HEK293T (cell line): Measurements from ENCODE around the gene GLYATL1B.
"Not testable (repeated sequence)": the region's sequence is repeated elsewhere in the genome, so short reads cannot be mapped to it uniquely, and the experiment has no call there.

Experiments
- CTCF ChIA-PET: fragments of 350-600 bp; formaldehyde crosslinking; extraction: SDS; loops from one replicate; lab custom pipeline; 2021; ENCODE audit warnings: antibody characterized with exemption, inconsistent platforms; lab: Yijun Ruan, JAX
- POLR2A ChIA-PET: fragments of 350-600 bp; formaldehyde crosslinking; extraction: SDS; loops from one replicate; lab custom pipeline; 2020; ENCODE audit warnings: antibody characterized with exemption, inconsistent platforms; lab: Yijun Ruan, JAX
- DNase-seq: peaks from one replicate; pipeline ENCODE4 v3.0.0; 2012; ENCODE audit warnings: mixed read lengths; ENCODE audit errors: extremely low spot score
- ARNT ChIP-seq: fragments of 450-650 bp; IDR thresholded peaks from 2 replicates; pipeline ENCODE4 v1.6.1; 2017; ENCODE audit warnings: mild to moderate bottlenecking
- BHLHE40 ChIP-seq: fragments of 450-650 bp; IDR thresholded peaks from 2 replicates; pipeline ENCODE4 v1.6.1; 2016; ENCODE audit warnings: mild to moderate bottlenecking, moderate library complexity, borderline replicate concordance
- CTBP1 ChIP-seq: fragments of 450-650 bp; IDR thresholded peaks from 2 replicates; pipeline ENCODE4 v1.6.1; 2016; ENCODE audit warnings: borderline replicate concordance
- ELF4 ChIP-seq: fragments of 450-650 bp; IDR thresholded peaks from 2 replicates; pipeline ENCODE4 v1.6.1; 2017; ENCODE audit warnings: antibody characterized with exemption
- FOXA1 ChIP-seq: fragments of 450-650 bp; IDR thresholded peaks from 2 replicates; pipeline ENCODE4 v1.6.1; 2016; ENCODE audit warnings: mild to moderate bottlenecking
- FOXK2 ChIP-seq: fragments of 450-650 bp; IDR thresholded peaks from 2 replicates; pipeline ENCODE4 v1.6.1; 2016; ENCODE audit warnings: mild to moderate bottlenecking
- FOXM1 ChIP-seq: fragments of 450-650 bp; IDR thresholded peaks from 2 replicates; pipeline ENCODE4 v1.6.1; 2017; ENCODE audit warnings: mild to moderate bottlenecking, borderline replicate concordance
- L3MBTL2 ChIP-seq: fragments of 450-650 bp; conservative IDR thresholded peaks from 2 replicates; pipeline ENCODE4 v1.6.1; 2016; ENCODE audit warnings: mild to moderate bottlenecking
- NFRKB ChIP-seq: fragments of 450-650 bp; IDR thresholded peaks from 2 replicates; pipeline ENCODE4 v1.6.1; 2016; ENCODE audit warnings: mild to moderate bottlenecking, moderate library complexity
- PKNOX1 ChIP-seq: fragments of 450-650 bp; IDR thresholded peaks from 2 replicates; pipeline ENCODE4 v1.6.1; 2016
- SP1 ChIP-seq: fragments of 450-650 bp; IDR thresholded peaks from 2 replicates; pipeline ENCODE4 v1.6.1; 2017
- SUZ12 ChIP-seq: fragments of 450-650 bp; IDR thresholded peaks from 2 replicates; pipeline ENCODE4 v1.6.1; 2016; ENCODE audit warnings: mild to moderate bottlenecking
- ZNF384 ChIP-seq: fragments of 450-650 bp; IDR thresholded peaks from 2 replicates; pipeline ENCODE4 v1.6.1; 2016

Gene GLYATL1B

GRCh38 chr11:59086007-59086406, at the start of gene GLYATL1B:
TSS of gene GLYATL1B (plus strand) at chr11:59086307. CDS start at chr11:59086307, 0 bp downstream.
- CTCF ChIA-PET, DNase-seq, POLR2A ChIA-PET: not testable (repeated sequence)

GRCh38 chr11:59036542-59036941, 49.6 kb upstream of the GLYATL1B start:
- CTCF ChIA-PET, DNase-seq, POLR2A ChIA-PET: not testable (repeated sequence)

- POLR2A ChIA-PET, DNase-seq, CTCF ChIA-PET: not testable (repeated sequence)
These were observed 48.7 kb upstream of the GLYATL1B start for GRCh38 chr11:59037434-59037833.

GRCh38 chr11:59040607-59041006, 45.5 kb upstream of the GLYATL1B start:
- DNase-seq, result no peak
- TF ChIP-seq SP1, result no peak
- no peak for TF ChIP-seq CTBP1
- TF ChIP-seq FOXM1, result no peak
- TF ChIP-seq L3MBTL2, result no peak
- TF ChIP-seq SUZ12, result no peak
- TF ChIP-seq FOXK2, result no peak
- TF ChIP-seq ARNT, result no peak
- TF ChIP-seq ELF4, result no peak
- TF ChIP-seq NFRKB, result no peak
- TF ChIP-seq PKNOX1, result no peak
- no peak for TF ChIP-seq FOXA1
- POLR2A ChIA-PET, result no interaction called here
- CTCF ChIA-PET, result no interaction called here

- DNase-seq, CTCF ChIA-PET, POLR2A ChIA-PET: not testable (repeated sequence)
These were observed 34.7 kb upstream of the GLYATL1B start for GRCh38 chr11:59051383-59051782.

- POLR2A ChIA-PET, DNase-seq: not testable (repeated sequence)
- CTCF ChIA-PET, result interaction anchor here (1.8 kb wide), 1 partner anchor 106 kb away, joined by 6 read pairs; no protein-coding TSS in a partner anchor
These were observed 33.8 kb upstream of the GLYATL1B start for GRCh38 chr11:59052355-59052754.

GRCh38 chr11:59053387-59053786, 32.7 kb upstream of the GLYATL1B start:
- DNase-seq, result peak; percentile 7
- ChIA-PET CTCF (interaction anchor here (1.8 kb wide), 1 partner anchor 105 kb away, joined by 6 read pairs; no protein-coding TSS in a partner anchor), POLR2A (no interaction called here)
- no peak for TF ChIP-seq L3MBTL2
- TF ChIP-seq FOXM1, result no peak
- no peak for TF ChIP-seq FOXK2
- no peak for TF ChIP-seq ARNT
- TF ChIP-seq PKNOX1, result no peak
- TF ChIP-seq CTBP1, result no peak
- TF ChIP-seq NFRKB, result no peak
- TF ChIP-seq FOXA1, result no peak
- no peak for TF ChIP-seq SP1
- TF ChIP-seq BHLHE40, result no peak
- TF ChIP-seq ELF4, result no peak

GRCh38 chr11:59058120-59059033, 27.7 kb upstream of the GLYATL1B start:
- DNase-seq, result peak; percentile 67
- CTCF ChIA-PET, result interaction anchor here (0.6 to 1.2 kb wide), 7 partner anchors 11 to 671 kb away, joined by 3 to 5 read pairs (median 4); no protein-coding TSS in a partner anchor
- TF ChIP-seq ZNF384 (peak; percentile 75; the same call in 1 of the 2 replicates), PKNOX1 (peak; percentile 96)
- POLR2A ChIA-PET, result not testable (repeated sequence)

- POLR2A ChIA-PET, CTCF ChIA-PET, DNase-seq: not testable (repeated sequence)
These were observed 26.0 kb upstream of the GLYATL1B start for GRCh38 chr11:59060096-59060495.
